GM21423 (cell line): ENCODE data around the gene AGBL1.
"Not testable (repeated sequence)": the region's sequence is repeated elsewhere in the genome, so short reads cannot be mapped to it uniquely, and the experiment has no call there.

Experiments
- ATAC-seq: cut with Tn5 transposase; IDR thresholded peaks from one replicate; pipeline ENCODE4 v1.9.1; 2021; ENCODE audit warnings: mild to moderate bottlenecking, moderate library complexity; ENCODE audit not compliant: unreplicated experiment

Gene AGBL1

GRCh38 chr15:86082619-86083380 is 3.1 kb downstream of the AGBL1 start:
- no peak for ATAC-seq

GRCh38 chr15:86087808-86088207 is 8.1 kb downstream of the AGBL1 start:
- ATAC-seq = no peak

GRCh38 chr15:86089422-86089821 is 9.8 kb downstream of the AGBL1 start:
- ATAC-seq = no peak

GRCh38 chr15:86101818-86102217 is 22.1 kb downstream of the AGBL1 start:
- no peak for ATAC-seq

- ATAC-seq = no peak
Measured at GRCh38 chr15:86103825-86104224, 24.2 kb downstream of the AGBL1 start.

GRCh38 chr15:86106306-86106705 is 26.6 kb downstream of the AGBL1 start:
- ATAC-seq = no peak

- ATAC-seq = no peak
Measured at GRCh38 chr15:86115145-86115801, 35.6 kb downstream of the AGBL1 start.

- no peak for ATAC-seq
Measured at GRCh38 chr15:86121568-86122225, 42.0 kb downstream of the AGBL1 start.

GRCh38 chr15:86122691-86123391 is 43.2 kb downstream of the AGBL1 start:
- not testable (repeated sequence) for ATAC-seq

GRCh38 chr15:86125775-86126174 is 46.1 kb downstream of the AGBL1 start:
- no peak for ATAC-seq

- ATAC-seq = no peak
Measured at GRCh38 chr15:86127547-86127946, 47.9 kb downstream of the AGBL1 start.

GRCh38 chr15:86135041-86135440 is 55.4 kb downstream of the AGBL1 start:
- no peak for ATAC-seq

- no peak for ATAC-seq
Measured at GRCh38 chr15:86136861-86137260, 57.2 kb downstream of the AGBL1 start.

- no peak for ATAC-seq
Measured at GRCh38 chr15:86138798-86139197, 59.1 kb downstream of the AGBL1 start.

- ATAC-seq = no peak
Measured at GRCh38 chr15:86139828-86140227, 60.2 kb downstream of the AGBL1 start.

GRCh38 chr15:86154705-86155104 is 75.0 kb downstream of the AGBL1 start:
- ATAC-seq = no peak

- no peak for ATAC-seq
Measured at GRCh38 chr15:86155551-86155950, 75.9 kb downstream of the AGBL1 start.

GRCh38 chr15:86157606-86158293 is 78.1 kb downstream of the AGBL1 start:
- no peak for ATAC-seq

GRCh38 chr15:86159468-86159867 is 79.8 kb downstream of the AGBL1 start:
- ATAC-seq = no peak

- no peak for ATAC-seq
Measured at GRCh38 chr15:86161250-86161649, 81.6 kb downstream of the AGBL1 start.

GRCh38 chr15:86162172-86162591 is 82.5 kb downstream of the AGBL1 start:
- ATAC-seq = no peak
